ENCODE measurements around the gene MED13L.
"Not testable (repeated sequence)": the region's sequence is repeated elsewhere in the genome, so short reads cannot be mapped to it uniquely, and the experiment has no call there.

The MED13L gene

DNA sequence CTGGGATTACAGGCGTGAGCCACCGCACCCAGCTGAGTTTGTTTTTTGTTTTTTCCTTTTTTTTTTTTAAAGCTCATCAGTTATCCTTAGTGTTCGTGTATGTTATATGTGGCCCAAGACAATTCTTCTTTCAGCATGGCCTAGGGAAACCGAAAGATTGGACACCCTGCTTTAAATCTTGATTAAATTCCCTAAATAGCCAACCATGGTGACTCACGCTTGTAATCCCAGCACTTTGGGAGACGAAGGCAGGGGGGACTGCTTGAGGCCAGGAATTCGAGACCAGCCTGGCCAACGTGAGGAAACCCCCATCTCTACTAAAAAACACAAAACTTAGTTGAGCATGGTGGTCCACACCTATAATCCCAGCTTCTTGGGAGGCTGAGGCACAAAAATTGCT, 131.1 kb downstream of the MED13L start:
- DNase-seq: no peak

GRCh38 chr12:116145451-116145850, 132.0 kb downstream of the MED13L start:
- no peak for DNase-seq

GRCh38 chr12:116144384-116144783, 133.1 kb downstream of the MED13L start:
- DNase-seq: no peak

DNA sequence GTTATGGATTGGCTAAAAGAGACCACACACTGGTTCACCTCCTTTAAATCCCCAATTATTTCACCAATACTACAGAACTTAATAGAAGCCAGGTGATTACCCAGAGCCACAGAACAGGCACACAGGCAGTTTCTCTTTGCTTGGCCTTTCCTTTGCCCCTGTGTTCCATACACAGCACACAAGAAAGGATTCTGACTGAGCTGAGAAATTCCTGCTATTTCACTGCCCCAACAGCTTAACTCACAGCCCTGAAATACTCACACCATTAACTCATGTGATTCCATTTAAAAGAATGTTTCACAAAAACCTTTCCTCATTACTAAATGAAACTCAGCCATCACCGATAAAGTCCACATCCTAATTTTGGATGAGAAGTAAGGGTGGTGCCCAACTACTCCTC, 133.6 kb downstream of the MED13L start:
- DNase-seq: no peak

DNA sequence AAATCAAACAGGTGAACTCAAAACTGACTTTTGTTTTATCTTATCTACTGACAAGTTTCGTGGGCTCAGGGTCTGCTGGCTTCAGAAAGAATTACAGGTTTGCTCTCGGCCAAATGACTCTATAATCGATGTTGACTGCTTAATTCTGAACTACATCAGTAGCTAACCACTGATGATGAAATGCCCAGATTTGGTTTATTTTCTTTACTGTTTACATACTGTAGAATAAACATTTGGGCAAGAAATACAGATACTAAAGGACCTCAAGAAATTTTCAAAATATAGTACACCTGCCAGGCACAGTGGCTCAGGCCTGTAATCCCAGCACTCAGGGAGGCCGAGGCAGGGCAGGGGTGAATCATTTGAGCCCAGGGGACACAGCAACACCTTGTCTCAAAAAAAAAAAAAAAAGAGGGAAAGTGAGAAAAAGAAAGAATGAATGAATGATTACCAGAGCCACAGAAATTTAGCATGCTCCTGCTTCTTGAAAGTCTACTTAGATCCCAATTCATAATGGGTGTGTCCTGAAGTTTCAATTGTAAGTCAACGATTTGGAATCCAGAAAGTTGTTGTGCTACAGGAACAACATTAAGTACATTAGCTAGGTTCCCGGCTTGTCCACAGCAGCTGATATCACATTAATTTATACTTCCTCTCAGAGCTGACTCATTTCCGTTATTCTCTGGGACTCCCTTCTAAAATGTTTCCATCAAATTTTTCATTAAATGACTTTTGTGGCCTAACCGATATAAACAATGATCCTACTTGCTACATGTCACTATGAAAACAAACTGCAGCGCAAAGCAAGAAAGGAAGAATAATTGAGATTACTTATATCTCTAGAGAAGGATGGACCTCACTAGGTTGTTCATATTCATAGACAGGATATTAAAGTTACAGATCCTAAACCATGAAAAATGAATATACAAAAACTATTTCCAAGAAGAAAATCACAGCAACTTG, 134.3 kb downstream of the MED13L start:
- DNase-seq: no peak

- DNase-seq: no peak
Observed at GRCh38 chr12:116141833-116142162, 135.7 kb downstream of the MED13L start.

DNA sequence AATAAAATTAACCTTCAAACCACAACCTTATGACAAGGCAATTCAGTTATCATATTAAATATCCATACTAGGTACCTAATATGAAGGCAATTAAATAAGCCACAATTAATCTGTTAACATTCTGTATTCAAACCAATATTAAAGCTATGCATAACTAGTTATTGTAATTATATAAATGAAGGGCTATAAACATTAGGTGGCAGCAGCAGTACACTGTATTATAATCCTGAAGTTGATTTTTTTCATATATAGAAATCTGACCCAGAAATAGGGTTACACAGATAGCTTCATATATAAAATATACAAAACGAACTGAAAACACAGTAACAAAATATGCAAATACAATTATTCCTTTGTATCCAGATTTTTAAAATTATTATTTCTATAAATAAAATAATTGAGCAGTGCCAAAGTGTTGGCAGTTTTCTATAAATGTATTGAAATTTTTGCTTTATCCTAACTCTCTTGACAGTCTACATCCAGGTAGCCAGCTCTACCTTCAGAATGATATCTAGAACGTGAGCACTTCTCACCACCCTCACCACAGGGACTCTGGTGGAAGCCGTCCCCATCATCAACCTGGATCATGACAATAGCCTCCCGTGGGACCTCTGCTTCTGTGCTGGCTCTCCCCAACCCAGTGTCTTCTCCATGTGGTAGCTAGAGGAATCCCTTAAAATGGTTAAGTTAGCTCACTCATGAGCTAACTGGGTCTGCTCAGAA, 136.2 kb downstream of the MED13L start:
- no peak for DNase-seq

DNA sequence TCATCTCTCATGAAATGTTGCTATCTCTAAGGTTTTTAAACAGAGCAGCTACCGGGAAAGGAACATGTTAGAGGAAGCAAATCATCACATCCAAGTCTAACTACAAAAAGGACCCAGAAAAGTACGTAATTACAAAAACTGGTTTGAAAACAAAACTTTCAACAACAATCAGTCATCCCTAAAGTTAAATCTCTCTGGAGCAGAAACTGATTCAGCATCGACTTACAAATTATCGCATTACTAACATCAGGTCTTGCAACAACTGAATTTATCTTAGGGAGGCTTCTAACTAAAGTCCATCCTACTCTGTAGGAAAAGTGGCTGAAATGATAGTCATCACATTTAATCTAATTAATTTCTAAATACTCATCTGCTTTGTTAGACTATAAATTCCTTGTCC, 137.0 kb downstream of the MED13L start:
- DNase-seq: no peak

DNA sequence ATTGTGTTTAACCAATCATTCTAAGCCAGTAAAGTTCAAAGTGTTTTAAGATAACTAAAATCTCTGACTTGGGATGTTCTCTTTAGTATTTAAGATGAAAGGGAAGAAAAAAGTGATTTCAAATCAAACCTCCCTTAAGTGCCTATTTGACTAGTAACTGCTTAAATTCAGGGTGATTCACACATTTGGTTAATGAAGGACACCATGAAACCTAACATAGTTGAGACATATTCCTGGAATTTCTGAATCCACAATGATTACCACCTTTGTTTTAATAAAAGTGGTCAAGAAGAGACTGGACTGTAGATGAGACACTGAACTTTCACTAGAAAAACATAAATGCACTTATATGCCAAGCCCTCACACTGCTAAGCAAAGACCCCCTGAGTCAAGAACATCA, 138.7 kb downstream of the MED13L start:
- DNase-seq: no peak

GRCh38 chr12:116138364-116138763, 139.1 kb downstream of the MED13L start:
- DNase-seq: no peak

DNA sequence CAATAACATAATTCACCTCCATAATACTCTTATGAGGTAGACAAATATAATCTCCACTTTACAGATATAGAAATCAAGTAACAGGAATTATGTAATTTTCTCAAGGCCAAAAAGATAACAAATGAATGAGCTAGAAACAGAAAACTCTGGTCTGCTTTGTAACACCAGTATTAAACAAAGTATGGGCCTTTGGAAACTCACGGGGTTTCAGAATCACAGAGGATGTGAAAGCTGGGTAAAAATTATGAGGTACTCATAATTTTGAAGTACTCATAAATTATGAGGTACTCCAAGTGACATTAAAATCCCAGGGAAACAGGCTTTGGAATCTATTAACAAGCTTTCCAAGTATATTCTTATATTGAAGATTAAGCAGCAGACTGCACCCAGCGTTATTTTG, 140.2 kb downstream of the MED13L start:
- no peak for DNase-seq

DNA sequence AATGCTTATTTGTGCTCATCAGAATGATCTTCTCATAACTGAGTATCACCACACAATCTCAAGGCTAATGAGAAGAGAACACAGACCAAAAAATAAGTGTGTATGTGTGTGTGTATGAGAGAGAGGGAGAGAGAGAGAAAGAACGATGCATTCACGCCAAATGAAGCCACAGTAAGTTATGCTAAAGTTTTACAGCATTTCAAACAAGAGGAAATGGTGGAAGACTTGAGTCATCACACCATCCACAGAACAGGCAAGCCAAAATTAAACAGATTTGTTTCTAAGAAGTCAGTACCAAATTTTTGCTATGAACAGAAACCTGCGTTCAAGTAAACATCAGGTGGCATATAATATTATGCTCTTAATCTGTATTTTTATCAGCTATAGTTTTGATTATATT, 141.2 kb downstream of the MED13L start:
- DNase-seq: no peak

DNA sequence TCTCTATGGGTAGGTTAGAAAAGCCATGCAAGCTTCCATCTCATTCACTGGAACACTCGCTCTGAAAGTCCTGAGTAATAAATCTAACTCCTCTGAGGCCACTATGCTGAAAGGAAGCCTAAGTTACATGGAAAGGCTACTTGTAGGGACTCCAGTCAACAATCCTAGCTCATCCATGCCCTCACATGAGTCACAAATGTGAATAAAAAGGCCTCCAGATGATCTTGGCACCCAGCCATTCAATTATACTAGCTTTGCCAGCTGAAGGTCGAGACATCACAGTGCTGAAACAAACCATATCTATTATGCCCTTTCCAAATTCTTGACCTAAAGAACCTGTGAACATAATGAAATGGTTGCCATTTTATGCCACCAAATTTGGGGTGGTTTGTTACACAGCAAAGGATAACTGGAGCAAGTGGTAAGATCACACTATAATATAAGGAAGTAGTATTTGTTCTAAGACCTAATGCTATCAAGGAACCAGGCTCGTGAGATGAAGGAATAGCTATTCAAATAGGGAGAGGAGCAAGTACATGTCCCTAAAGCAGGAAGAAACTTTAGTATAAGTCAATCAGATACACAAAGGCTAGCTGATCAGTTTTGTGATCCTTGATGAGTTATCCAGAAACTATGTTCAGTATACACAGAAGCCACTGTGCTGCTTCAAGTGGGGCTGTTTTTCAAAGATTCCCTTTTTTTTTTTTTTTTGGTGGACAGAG, 142.1 kb downstream of the MED13L start:
- peak; percentile 79 for DNase-seq

DNA sequence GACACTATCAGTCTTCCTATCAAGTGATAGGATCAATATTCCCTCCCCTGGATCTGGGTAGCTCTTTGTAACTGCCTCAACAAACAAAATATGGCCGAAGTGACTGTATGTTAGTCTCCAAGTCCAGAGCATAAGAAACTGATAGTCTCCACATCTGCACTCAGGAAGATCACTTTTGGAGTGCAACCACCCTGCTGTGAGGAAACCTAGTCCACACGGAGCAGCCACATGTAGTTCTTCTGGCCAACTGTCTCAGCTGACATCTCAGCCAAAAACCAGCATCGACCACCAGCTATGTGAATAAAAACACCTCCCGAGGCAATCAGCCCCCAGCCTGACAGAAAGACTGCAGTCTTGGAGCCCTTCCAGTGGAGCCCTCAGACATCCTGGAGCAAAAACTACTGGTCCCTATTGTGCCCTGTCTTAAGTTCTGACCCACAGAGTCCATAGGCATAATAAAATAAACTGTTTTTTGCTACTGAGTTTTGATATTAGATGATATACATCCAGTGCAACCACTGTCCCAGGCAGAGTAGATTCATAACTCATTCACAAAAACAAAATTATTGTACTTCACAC, 143.8 kb downstream of the MED13L start:
- DNase-seq: no peak

DNA sequence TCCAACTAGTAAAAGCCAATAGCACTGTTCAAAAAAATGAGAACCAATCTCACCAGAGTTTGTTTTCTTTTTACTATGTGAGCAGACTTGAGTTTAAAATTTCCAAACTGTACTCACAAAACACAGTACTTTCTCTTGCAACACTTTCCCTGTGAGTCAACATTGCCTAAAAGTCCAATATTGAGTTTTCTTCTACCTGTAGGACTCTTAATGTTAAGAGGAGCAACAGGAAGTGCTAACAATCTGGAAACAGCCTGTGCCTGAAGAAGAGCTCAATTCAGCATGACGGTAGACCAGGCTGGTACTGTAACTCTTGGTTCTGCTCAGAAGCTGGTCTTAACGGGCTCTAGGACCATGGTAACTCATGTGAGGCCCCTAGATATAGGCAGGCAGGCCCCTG, 144.3 kb downstream of the MED13L start:
- DNase-seq: no peak

- not testable (repeated sequence) for DNase-seq
Observed at GRCh38 chr12:116131987-116132386, 145.5 kb downstream of the MED13L start.

DNA sequence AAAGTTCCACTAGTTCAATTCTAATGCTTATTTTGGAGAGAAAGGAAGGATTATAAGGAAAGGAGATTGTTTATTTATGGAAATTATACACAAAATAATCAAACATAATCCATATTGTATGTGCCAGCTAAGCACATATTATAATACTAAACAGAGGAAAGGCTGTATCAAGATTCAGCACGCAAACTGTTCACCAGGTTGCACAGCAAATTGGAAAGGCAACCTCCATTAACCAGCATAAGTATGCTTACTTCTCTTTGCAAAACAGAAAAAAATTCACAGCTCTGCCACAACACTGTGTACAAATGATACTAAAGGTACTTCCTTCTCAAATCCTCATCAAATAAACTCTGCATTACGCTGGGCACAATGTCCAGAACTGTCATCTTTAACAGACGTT, 146.3 kb downstream of the MED13L start:
- no peak for DNase-seq

DNA sequence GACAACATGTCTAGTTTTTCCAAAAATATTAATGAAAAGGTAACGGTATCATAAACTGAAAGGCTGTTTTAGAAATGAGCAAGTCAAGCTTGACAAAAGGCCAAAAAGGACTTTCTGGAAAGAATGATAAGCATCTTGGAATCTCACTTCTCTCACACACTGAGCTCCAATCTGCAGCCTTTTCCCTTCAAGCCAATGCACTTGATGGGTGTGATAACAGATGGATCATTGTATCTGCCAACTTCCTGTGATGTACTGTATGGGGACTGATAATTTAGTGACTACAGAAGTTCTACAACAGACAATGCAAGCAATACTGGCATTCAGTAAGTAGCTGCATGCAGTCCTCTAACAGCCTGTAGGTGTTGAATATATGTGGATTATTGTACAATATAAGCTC, 147.1 kb downstream of the MED13L start:
- no peak for DNase-seq

DNA sequence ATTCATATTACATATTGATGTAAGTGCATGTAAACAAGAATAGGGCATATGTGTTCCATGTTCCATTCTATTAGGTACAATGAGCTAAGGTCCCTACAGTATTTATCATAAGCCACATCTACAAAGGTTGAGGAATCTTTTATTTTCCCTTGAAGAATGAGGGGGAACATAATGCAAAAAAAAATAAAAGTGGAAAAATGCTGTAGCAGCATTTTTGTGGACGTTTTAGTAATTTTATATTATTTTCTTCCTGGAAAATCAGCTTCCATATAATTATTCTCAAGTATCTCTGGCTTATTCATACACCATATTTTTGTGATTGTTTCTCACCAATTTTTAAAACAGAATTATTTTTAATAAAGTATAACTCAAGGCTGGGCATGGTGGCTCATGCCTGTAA, 148.7 kb downstream of the MED13L start:
- no peak for DNase-seq

DNA sequence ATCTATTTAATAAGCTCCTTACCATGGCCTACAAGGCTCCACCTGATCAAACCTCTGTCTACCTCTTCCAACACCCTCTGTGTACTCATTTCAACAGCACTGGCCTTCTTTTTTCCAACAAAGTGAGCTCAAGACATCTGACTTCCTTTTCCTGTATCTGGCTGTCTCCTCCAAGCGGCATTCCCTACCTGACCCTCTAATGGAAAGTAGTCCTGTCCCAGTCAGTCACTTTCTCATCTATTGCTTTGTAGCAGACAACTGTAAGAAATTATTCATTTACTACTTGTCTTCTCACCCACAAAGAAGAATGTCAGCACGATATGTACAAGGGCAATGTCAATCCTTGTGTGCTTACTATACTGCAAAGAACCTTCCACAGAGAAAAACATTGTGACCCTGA, 149.6 kb downstream of the MED13L start:
- no peak for DNase-seq

- DNase-seq: no peak
Observed at GRCh38 chr12:116126610-116127009, 150.9 kb downstream of the MED13L start.

DNA sequence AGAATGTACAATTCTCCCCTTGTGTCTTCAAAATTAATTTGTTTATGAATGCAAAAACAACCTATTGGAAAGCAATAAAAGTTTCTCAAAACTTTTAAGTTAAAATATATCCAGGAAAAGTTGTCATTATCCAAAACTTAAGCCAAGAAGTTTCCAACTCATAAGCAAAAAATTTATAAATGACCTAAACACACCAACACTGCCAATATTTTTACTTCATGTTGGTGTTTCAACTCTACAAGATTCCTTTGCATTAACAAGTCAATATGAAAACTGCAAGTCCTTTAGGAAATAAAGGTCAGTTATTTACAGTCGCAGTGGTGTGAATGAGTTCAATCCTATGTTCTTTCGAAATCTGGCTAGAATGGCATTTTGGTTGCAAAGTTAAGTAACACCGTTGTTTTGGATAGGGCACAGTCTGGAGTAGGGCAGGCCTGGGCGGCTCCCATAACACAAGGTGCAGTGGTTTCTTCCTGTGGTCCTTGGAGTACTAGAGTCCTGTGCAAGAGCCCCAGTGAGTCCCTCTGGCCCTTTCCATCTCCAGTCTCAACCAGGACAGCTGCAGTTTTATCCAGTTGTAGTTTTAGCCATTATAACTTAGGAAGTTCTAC, 151.4 kb downstream of the MED13L start:
- no peak for DNase-seq

- no peak for DNase-seq
Observed at GRCh38 chr12:116125084-116125483, 152.4 kb downstream of the MED13L start.
